GM12864 (cell line): ENCODE measurements around the gene HS6ST3.
A peak's percentile ranks its signal among the peaks of the same experiment; 100 is the strongest.

Experiments used
- DNase-seq: peaks from one replicate; pipeline ENCODE4 v3.0.0-alpha.2; 2011; ENCODE audit warnings: low read depth
- H3K4me3 ChIP-seq: 2 replicates; pipeline ENCODE4 v1.5.1; 2011; ENCODE audit warnings: mild to moderate bottlenecking, low read depth, low read length, control low read depth
- CTCF ChIP-seq: IDR thresholded peaks from 2 replicates; pipeline ENCODE4 v1.5.1; 2011; ENCODE audit warnings: low read depth, mild to moderate bottlenecking, moderate library complexity, low read length, control low read depth, inconsistent platforms; ENCODE audit errors: missing control alignments

HS6ST3 gene

GRCh38 chr13:96053003-96053703, 36.8 kb upstream of the HS6ST3 start, which contains the start of gene UGGT2:
Gene UGGT2 (minus strand): TSS chr13:96053401. CDS start chr13:96053312, 89 bp downstream.
- peak; percentile 72 for DNase-seq
- H3K4me3 ChIP-seq = peak within 1 kb of the TSS; percentile 89
- TF ChIP-seq CTCF = no peak

GRCh38 chr13:96065849-96066248, 24.1 kb upstream of the HS6ST3 start:
- TF ChIP-seq CTCF = no peak
- H3K4me3 ChIP-seq = no peak overlapping the region

GRCh38 chr13:96068729-96069128, 21.2 kb upstream of the HS6ST3 start:
- no peak for DNase-seq
- TF ChIP-seq CTCF = no peak

More at GRCh38 chr13:96065849-96066248, 24.1 kb upstream of the HS6ST3 start:
- DNase-seq = no peak

GRCh38 chr13:96071504-96071903, 18.4 kb upstream of the HS6ST3 start:
- H3K4me3 ChIP-seq = no peak overlapping the region
- DNase-seq = no peak
- no peak for TF ChIP-seq CTCF

More at GRCh38 chr13:96068729-96069128, 21.2 kb upstream of the HS6ST3 start:
- H3K4me3 ChIP-seq = no peak overlapping the region

- H3K4me3 ChIP-seq = no peak overlapping the region
- TF ChIP-seq CTCF = no peak
- no peak for DNase-seq
Observed at GRCh38 chr13:96072392-96072791, 17.5 kb upstream of the HS6ST3 start.

GRCh38 chr13:96075953-96076543, 13.9 kb upstream of the HS6ST3 start:
- TF ChIP-seq CTCF = peak; percentile 55
- DNase-seq = no peak
- no peak overlapping the region for H3K4me3 ChIP-seq
